GM19372 (cell line): ENCODE measurements around the gene EFNA4.

Source experiments
- ATAC-seq: cut with Tn5 transposase; IDR thresholded peaks from one replicate; pipeline ENCODE4 v1.9.1; 2021; ENCODE audit warnings: mild to moderate bottlenecking, low read depth, moderate library complexity; ENCODE audit not compliant: unreplicated experiment

Gene EFNA4

DNA sequence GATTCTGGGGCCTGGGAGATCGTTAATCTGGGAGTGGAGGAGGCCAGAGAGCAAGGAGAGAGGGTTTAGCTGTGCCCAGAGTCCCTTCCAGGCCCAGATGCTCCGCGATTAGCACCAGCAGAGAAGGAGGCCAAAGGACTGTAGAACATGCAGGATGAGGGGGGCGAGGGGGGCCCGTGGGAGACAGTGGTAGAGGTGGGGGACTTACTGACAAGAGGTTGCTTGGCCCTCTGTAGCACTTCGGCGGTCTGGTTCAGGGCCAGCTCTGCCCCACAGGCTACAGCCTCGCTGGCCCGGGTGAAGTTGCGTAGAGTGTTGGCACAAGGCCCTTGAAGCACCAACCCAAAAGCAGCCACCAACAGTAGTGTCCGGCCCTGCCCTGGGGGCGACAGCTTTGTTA, 30.7 kb upstream of the EFNA4 start:
- ATAC-seq: no peak

DNA sequence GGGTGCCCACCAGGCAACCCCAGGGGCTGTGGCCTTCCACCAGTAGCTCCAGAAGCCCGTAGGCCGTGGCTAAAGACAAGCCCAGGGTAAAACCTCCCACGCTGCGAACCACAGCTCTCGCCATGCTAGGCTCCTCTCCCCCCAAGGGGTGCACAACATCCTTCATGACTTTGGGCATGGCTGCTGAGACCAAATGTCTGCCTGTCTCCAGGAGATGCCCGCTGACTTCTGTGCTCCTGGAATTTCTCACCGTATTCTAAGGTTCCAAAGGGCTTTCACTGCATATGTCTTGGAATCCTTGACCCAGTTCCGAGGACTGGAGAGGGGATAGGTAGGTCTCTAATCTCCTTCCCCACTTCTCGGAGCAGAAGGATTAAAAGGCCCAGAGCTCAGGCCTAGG, 30.0 kb upstream of the EFNA4 start, which contains the start of the genes DCST1 and DCST2:
TSS of gene DCST1 (plus strand) at position 301 of the 400 bp plus-strand sequence. CDS start 213 bp downstream, outside the sequence.
TSS of gene DCST2 (minus strand) at position 258 of the 400 bp plus-strand sequence. CDS start at position 178, 80 bp downstream.
- no peak for ATAC-seq

DNA sequence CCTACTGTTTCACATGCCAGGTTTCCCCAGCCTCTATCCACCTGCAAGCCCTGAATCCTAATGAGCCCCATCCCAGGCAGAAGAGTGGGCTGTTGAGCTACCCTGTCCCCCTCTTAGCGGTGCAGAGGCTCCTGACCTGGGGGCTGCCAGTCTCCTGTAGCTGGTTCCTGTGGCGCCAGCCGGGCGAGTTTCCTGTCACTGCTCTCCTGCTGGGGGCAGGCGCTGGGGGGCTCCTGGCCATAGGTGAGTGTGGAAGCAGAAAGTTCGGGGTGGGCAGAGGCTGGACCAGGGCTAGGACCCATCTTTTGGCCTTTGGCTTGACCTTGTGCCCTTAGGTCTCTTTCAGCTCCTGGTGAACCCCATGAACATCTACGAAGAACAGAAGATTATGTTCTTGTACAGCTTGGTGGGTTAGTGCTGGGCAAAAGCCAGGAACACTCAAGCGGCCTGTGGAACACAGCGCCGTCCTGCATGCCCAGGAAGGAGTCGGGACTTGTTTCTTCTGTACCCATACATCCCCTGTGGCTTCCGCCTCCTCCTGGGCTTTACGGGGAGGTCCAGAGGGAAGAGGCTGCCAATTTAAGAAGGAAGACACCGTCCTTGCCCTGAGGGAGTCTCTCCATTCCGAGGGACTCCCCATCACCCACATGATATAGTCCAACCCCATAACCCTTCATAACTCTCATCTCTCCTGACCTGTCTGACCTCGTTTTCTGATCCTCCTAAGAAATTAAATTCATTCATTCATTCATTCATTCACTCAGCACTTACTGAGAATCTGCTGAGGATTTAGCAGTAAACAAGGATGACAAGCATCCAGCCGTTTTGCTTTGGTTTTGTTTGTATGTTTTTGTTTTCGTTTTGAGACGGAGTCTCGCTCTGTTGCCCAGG, 29.0 kb upstream of the EFNA4 start:
- ATAC-seq: no peak

DNA sequence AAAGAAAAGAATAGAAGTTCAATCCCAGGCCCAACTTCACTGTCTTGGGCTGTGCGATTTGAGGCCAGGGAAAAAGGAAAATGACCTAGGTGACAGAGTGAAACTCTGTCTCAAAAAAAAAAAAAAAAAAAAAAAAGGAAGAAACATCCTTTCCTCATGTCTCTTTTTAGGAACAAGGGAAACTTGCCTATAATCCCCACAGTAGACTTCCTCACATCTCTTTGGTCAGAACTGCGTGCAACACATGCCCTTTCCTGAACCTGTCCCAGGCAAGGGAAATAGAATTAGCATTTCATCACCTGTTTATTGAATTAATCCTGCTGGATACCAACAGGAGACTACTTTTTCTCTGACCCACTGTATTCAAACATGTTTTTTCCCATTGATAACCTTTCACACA, 27.6 kb upstream of the EFNA4 start:
- no peak for ATAC-seq

GRCh38 chr1:155037043-155037442, 26.5 kb upstream of the EFNA4 start:
- no peak for ATAC-seq

DNA sequence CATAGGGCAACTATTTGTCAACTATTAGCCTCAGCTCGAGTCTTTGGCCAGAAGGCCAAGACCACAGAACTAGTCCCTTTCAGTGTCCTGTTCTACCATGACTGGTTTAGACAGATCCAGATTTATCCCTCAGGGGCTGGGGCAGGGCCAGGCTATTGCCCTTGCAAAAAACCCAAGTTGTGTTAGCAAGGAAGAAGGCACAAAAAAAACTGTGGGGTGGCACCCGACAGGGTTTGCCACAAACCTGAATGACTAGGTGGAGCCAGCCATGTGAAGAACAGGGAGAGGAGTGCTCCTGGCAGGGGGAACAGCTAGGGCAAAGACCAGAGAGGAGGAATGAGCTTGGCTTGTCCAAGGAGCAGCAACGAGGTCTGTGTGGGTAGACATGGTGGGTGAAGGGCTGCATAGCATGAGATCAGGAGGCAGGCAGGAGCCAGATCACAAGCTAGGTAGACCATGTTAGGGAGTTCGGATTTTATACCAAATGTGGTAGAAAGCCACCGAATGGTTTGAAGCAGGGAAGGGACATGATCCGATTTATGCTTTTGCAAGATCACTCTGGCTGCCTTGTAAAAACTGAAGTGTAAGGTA, 25.6 kb upstream of the EFNA4 start:
- ATAC-seq: no peak

DNA sequence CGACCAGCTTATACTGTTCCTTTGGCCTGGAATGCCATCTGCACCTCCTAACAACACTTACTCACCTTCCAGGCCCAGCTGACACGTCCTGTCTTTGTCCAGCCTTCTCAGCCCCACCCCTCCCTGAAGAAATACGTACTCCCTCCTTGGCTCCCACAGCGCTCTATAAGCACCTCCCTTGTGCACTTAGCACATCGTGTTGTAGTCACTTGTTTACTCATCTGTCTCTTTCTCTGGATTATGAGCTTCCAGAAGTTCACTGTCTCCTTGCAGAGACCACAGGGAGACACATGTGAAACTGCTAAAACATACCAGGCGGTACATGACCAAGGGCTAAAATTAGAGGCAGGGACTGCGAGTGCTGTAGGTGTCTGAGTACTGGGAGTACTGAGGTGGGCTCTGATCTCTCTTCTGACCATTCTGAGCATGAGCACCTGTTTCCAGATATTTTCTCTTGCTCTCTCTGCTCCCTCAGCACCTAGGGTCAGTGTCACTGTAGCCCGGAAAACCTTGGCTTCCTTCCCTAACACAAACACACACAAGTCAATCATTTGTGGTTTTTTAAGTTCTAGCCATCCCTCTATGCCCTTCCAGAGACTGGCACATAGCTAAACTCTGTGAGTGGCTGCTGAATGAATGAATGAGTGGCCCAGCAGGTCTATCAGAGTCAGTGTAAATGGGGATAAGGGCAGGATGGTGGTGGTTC, 24.8 kb upstream of the EFNA4 start:
- no peak for ATAC-seq

DNA sequence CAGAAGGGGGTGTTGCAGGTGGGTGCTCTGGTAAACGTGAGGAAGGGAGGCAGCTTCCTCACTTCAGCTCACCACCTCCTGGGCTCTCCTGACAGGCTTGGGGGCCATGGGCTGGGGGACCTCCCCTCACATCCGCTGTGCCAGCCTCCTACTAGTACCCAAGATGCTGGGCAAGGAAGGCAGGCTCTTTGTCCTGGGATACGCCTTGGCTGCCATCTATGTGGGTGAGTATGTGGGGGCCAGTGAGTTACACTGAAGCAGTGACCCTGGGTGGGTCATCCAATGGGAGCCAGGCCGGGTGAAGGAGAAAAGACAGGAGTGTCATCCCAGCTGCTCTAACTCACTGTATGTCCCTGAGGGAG, 24.3 kb upstream of the EFNA4 start:
- no peak for ATAC-seq

DNA sequence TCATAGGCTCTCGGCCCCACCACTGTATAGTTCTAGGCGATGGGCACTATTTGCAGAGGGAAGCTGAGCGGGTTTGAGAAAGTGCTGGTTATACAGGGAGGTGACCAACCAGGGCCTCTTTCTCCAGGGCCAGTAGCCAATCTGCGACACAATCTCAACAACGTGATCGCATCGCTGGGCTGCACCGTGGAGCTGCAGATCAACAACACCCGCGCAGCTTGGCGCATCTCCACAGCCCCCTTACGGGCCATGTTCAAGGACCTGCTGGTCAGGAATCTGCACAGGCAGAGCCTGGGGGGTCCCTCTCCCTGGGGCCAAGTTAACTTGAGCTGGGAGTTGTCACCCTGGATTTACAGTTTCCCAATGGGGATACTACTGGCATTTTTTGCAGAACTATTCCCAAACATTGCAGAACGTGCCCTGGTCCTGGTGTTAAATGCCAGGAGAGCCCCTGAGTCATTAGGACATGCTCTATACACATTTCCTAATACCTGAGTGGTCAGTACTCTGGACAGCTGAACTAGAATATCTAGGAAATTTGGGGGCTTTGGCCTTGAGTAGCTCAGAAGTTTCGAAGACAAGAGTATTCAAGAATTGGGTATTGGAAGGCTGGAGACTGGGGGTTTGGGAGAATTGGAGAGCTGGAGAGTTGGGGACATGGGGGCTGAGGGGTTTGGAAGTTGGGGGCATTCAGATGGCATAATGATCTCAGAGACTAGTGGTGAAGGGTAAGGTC, 23.0 kb upstream of the EFNA4 start:
- no peak for ATAC-seq

GRCh38 chr1:155042789-155043188, 20.8 kb upstream of the EFNA4 start:
- ATAC-seq: no peak

GRCh38 chr1:155043301-155043702, 20.2 kb upstream of the EFNA4 start:
- no peak for ATAC-seq

- ATAC-seq: no peak
These were observed 19.7 kb upstream of the EFNA4 start for GRCh38 chr1:155043793-155044192.

GRCh38 chr1:155044365-155044764, 19.2 kb upstream of the EFNA4 start:
- no peak for ATAC-seq

DNA sequence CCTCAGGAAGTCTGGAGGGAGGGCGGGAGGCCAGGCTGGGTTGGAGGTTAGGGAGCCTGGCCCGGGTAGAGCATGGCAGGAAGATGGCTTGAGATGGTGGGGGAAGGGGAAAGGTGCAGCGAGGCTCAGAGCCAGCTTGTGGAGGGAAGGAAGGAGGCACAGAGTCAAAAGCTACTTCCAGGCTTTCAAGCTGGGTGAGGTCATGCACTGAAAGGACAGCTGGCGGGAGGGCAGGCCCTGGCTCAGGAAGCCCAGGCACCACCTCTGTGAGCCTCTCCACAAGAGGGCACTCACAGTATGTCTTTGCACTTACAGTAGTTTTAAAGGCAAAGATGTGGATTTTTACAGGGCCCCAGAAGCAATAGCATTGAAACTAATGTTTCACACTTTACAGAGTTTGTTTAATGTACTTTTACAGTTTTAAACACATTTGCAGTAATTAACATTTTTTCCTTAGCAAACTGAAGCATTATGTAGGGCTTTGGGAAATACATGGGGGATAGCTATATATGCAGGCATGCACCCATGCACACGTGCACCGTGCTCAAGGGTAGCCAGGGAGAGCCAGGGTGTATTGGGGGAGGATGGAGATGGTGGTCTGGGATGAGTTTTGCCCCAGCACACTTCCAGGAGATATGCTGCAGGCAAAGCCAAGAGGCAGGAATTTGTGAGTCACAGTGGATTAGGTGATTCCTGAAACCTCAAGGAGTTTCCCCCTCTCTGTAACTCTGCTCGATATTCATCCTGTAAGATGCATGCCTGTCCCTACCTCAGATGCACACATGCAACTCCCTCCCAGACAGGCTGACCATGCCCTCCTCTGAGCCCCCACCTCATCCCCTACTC, 18.5 kb upstream of the EFNA4 start:
- no peak for ATAC-seq

GRCh38 chr1:155048449-155049334, 14.8 kb upstream of the EFNA4 start:
- ATAC-seq: no peak

GRCh38 chr1:155049651-155050559, 13.6 kb upstream of the EFNA4 start:
- no peak for ATAC-seq

GRCh38 chr1:155050560-155051341, 12.8 kb upstream of the EFNA4 start, which contains the start of gene ADAM15:
TSS of gene ADAM15 (plus strand) at chr1:155051316. CDS start at chr1:155051387, 71 bp downstream.
- peak; percentile 68 for ATAC-seq
